Nephron progenitor cell (in vitro differentiated cells): Measurements from ENCODE around the gene PAPOLB.
A peak's percentile ranks its signal among the peaks of the same experiment; 100 is the strongest.

Experiments used
- DNase-seq: peaks from one replicate; pipeline ENCODE4 v3.0.0; 2021
- H3K27ac Mint-ChIP-seq: 2 replicates; pipeline ENCODE4 v1.8.0; 2021; ENCODE audit warnings: mild to moderate bottlenecking, moderate library complexity, mixed read lengths
- H3K27me3 Mint-ChIP-seq: 2 replicates; pipeline ENCODE4 v1.8.0; 2021; ENCODE audit warnings: mild to moderate bottlenecking, low read depth, mixed read lengths; ENCODE audit not compliant: poor library complexity
- H3K36me3 Mint-ChIP-seq: 2 replicates; pipeline ENCODE4 v1.8.0; 2021; ENCODE audit warnings: low read depth, mixed read lengths
- H3K4me1 Mint-ChIP-seq: 2 replicates; pipeline ENCODE4 v1.8.0; 2021; ENCODE audit warnings: mixed read lengths
- H3K4me3 Mint-ChIP-seq: 2 replicates; pipeline ENCODE4 v1.8.0; 2021; ENCODE audit warnings: mild to moderate bottlenecking, moderate library complexity, mixed read lengths
- H3K9me3 Mint-ChIP-seq: 2 replicates; pipeline ENCODE4 v1.8.0; 2021; ENCODE audit warnings: mild to moderate bottlenecking, moderate library complexity, mixed read lengths
- TF ChIP-seq, protein P1 (sequence below): fragments of 200-600 bp; sonication (generic); IDR thresholded peaks from 2 replicates; pipeline ENCODE4 v1.5.0; 2021; ENCODE audit warnings: antibody characterized with exemption

Gene PAPOLB

GRCh38 chr7:4873071-4873944 lies 11.5 kb upstream of the PAPOLB start:
- Mint-ChIP-seq H3K27me3 (peaks cover 7% of the 10 kb centered on the region), H3K27ac (no peak overlapping the region), H3K36me3 (peaks cover 30% of the 10 kb centered on the region), H3K4me3 (no peak overlapping the region), H3K9me3 (peaks cover 8% of the 10 kb centered on the region), H3K4me1 (peaks cover 21% of the 10 kb centered on the region)
- TF ChIP-seq, protein P1, sequence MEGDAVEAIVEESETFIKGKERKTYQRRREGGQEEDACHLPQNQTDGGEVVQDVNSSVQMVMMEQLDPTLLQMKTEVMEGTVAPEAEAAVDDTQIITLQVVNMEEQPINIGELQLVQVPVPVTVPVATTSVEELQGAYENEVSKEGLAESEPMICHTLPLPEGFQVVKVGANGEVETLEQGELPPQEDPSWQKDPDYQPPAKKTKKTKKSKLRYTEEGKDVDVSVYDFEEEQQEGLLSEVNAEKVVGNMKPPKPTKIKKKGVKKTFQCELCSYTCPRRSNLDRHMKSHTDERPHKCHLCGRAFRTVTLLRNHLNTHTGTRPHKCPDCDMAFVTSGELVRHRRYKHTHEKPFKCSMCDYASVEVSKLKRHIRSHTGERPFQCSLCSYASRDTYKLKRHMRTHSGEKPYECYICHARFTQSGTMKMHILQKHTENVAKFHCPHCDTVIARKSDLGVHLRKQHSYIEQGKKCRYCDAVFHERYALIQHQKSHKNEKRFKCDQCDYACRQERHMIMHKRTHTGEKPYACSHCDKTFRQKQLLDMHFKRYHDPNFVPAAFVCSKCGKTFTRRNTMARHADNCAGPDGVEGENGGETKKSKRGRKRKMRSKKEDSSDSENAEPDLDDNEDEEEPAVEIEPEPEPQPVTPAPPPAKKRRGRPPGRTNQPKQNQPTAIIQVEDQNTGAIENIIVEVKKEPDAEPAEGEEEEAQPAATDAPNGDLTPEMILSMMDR, result no peak
- no peak for DNase-seq

- H3K4me1 Mint-ChIP-seq, result peaks cover 21% of the 10 kb centered on the region
- peaks cover 21% of the 10 kb centered on the region for H3K36me3 Mint-ChIP-seq
- H3K4me3 Mint-ChIP-seq, result no peak overlapping the region
- no peak for DNase-seq
- H3K27me3 Mint-ChIP-seq, result peaks cover 7% of the 10 kb centered on the region
- peaks cover 9% of the 10 kb centered on the region for H3K9me3 Mint-ChIP-seq
- peak overlapping the region; percentile 61 for H3K27ac Mint-ChIP-seq
- TF ChIP-seq, protein P1, result no peak
Measured at GRCh38 chr7:4871930-4872675, 10.3 kb upstream of the PAPOLB start.

DNA sequence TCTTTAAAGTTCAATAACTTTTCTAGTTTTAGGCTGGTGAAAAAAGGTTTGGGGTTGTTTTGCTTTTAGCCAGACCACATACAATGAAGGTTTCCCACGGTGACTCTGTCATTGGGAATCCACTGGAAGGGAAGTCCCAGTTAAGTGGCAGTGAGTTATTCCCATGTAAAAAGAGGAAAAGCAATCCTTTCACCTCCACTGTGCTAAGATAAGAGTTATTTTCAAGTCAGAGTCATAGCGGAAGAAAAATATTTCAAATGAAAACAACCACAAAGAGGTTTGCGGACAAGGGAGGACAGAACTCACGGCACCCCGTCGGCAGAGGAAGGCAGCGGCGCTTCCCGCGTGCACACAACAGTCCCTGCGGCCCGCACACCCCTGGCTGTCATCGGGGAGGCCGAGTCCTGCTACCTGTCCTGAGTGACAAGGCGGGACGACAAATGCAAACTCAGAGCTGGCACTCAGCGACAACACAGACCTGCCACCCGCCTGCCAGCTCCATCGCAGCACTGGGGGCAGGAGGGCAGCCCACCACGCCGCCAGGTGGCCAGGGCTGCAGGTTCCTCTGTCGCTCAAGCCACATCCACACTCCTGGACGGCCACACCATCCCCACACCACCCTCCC lies 9.3 kb upstream of the PAPOLB start:
- Mint-ChIP-seq H3K9me3 (peaks cover 9% of the 10 kb centered on the region), H3K4me3 (no peak overlapping the region), H3K36me3 (peaks cover 14% of the 10 kb centered on the region), H3K27me3 (peaks cover 8% of the 10 kb centered on the region), H3K27ac (no peak overlapping the region), H3K4me1 (peaks cover 21% of the 10 kb centered on the region)
- no peak for DNase-seq
- TF ChIP-seq, protein P1, result no peak

DNA sequence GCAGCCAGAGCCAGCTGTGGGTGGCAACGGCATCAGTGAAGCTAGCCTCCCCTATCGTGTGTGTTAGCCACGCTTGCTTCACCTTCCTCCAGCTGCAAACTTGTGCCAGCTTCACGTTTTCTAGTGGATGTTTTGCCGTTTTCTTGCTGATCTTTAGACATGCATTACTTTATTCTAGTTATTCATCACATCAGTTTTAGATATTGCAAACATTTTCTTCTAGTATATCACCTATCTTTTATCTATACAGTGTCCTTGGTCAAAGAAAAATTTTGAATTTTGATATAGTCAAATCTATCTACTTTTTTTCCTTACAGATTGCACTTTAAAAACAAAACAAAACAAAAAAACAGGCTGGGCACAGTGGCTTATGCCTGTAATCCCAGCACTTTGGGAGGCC lies 6.7 kb upstream of the PAPOLB start:
- Mint-ChIP-seq H3K27ac (no peak overlapping the region), H3K36me3 (peaks cover 32% of the 10 kb centered on the region), H3K4me1 (peaks cover 21% of the 10 kb centered on the region), H3K27me3 (peaks cover 16% of the 10 kb centered on the region), H3K4me3 (no peak overlapping the region), H3K9me3 (peaks cover 25% of the 10 kb centered on the region)
- DNase-seq, result no peak
- TF ChIP-seq, protein P1, result no peak

- peaks cover 40% of the 10 kb centered on the region for H3K36me3 Mint-ChIP-seq
- H3K4me1 Mint-ChIP-seq, result peaks cover 5% of the 10 kb centered on the region
- H3K4me3 Mint-ChIP-seq, result no peak overlapping the region
- DNase-seq, result no peak
- H3K9me3 Mint-ChIP-seq, result peaks cover 40% of the 10 kb centered on the region
- TF ChIP-seq, protein P1, result no peak
- no peak overlapping the region for H3K27ac Mint-ChIP-seq
- peaks cover 16% of the 10 kb centered on the region for H3K27me3 Mint-ChIP-seq
Measured at GRCh38 chr7:4866528-4867496, 5.0 kb upstream of the PAPOLB start.
